CMK (cell line): Measurements from ENCODE around the gene C3orf22.

Experiments
- DNase-seq: peaks from one replicate; pipeline ENCODE4 v3.0.0-alpha.2; 2010; ENCODE audit warnings: low read depth

Gene C3orf22

GRCh38 chr3:126556637-126557414, 1.9 kb downstream of the C3orf22 start:
- no peak for DNase-seq

GRCh38 chr3:126555795-126556636, 2.7 kb downstream of the C3orf22 start:
- no peak for DNase-seq

- no peak for DNase-seq
These were observed 3.9 kb downstream of the C3orf22 start for GRCh38 chr3:126554560-126555525.

GRCh38 chr3:126553284-126554084, 5.2 kb downstream of the C3orf22 start:
- DNase-seq: no peak

GRCh38 chr3:126552688-126553283, 5.9 kb downstream of the C3orf22 start:
- DNase-seq: no peak

- no peak for DNase-seq
These were observed 6.7 kb downstream of the C3orf22 start for GRCh38 chr3:126551839-126552687.

GRCh38 chr3:126551121-126551838, 7.5 kb downstream of the C3orf22 start:
- no peak for DNase-seq

- DNase-seq: no peak
These were observed 8.2 kb downstream of the C3orf22 start for GRCh38 chr3:126550488-126551051.

- no peak for DNase-seq
These were observed 8.8 kb downstream of the C3orf22 start for GRCh38 chr3:126549861-126550487.

GRCh38 chr3:126548556-126549466, 9.9 kb downstream of the C3orf22 start:
- DNase-seq: no peak

GRCh38 chr3:126547721-126548120, 11.0 kb downstream of the C3orf22 start:
- no peak for DNase-seq

- no peak for DNase-seq
These were observed 12.0 kb downstream of the C3orf22 start for GRCh38 chr3:126546549-126547239.

GRCh38 chr3:126546013-126546412, 12.7 kb downstream of the C3orf22 start:
- DNase-seq: no peak

- no peak for DNase-seq
These were observed 13.2 kb downstream of the C3orf22 start for GRCh38 chr3:126545544-126545943.

- DNase-seq: no peak
These were observed 14.0 kb downstream of the C3orf22 start for GRCh38 chr3:126544596-126545281.

- no peak for DNase-seq
These were observed 15.2 kb downstream of the C3orf22 start for GRCh38 chr3:126543457-126544061.
